DND-41 (cell line): ENCODE results near the gene UCHL5.

Source experiments
- EZH2 ChIP-seq: IDR thresholded peaks from 3 replicates; pipeline ENCODE4 v1.6.1; 2012; ENCODE audit warnings: borderline replicate concordance, low read depth, mild to moderate bottlenecking, moderate library complexity, low read length, inconsistent platforms; ENCODE audit not compliant: severe bottlenecking
- TF ChIP-seq, protein P1 (sequence below): IDR thresholded peaks from 2 replicates; pipeline ENCODE4 v1.5.1; 2012; ENCODE audit warnings: borderline replicate concordance, low read length, moderate library complexity, mild to moderate bottlenecking; ENCODE audit not compliant: poor library complexity, severe bottlenecking; ENCODE audit errors: extremely low read depth

DNA sequence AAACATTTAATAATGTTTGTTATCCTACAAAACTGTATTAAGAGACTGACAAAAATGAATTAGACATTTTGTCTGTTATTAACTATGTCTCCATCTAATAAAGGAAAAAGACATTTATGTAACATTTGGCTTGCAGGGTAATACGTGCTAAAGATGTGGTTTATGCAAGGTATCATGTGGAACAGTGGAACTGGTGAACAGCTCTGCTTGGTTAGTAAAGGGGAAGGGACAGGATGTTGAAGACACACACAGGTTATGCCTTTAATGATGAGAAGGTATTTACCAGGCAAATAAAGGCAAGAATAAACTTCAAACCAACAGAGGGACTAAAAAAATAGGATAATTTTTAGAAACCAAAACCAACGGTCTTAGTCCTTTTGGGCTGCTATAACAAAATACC lies 93.1 kb downstream of the UCHL5 start:
- TF ChIP-seq, protein P1, sequence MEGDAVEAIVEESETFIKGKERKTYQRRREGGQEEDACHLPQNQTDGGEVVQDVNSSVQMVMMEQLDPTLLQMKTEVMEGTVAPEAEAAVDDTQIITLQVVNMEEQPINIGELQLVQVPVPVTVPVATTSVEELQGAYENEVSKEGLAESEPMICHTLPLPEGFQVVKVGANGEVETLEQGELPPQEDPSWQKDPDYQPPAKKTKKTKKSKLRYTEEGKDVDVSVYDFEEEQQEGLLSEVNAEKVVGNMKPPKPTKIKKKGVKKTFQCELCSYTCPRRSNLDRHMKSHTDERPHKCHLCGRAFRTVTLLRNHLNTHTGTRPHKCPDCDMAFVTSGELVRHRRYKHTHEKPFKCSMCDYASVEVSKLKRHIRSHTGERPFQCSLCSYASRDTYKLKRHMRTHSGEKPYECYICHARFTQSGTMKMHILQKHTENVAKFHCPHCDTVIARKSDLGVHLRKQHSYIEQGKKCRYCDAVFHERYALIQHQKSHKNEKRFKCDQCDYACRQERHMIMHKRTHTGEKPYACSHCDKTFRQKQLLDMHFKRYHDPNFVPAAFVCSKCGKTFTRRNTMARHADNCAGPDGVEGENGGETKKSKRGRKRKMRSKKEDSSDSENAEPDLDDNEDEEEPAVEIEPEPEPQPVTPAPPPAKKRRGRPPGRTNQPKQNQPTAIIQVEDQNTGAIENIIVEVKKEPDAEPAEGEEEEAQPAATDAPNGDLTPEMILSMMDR = no peak
- no peak for TF ChIP-seq EZH2
